Activated CD4-positive, alpha-beta T cell treated with anti-CD3 and anti-CD28 coated beads, Interleukin-2, amount 10 ng/mL, durations not matched to agents 24 days and 14 days (primary cell): Measurements from ENCODE around the gene CEP76. TPM values are rescaled to one million over a fixed set of nuclear protein-coding genes. Genes with fewer than 3 reads are reported as not detected.

Source experiments
- total RNA-seq: library from RNA; stranded (reverse); gene quantifications from 2 replicates; pipeline ENCODE4 v1.2.3, GENCODE V29; 2022

Gene CEP76
- total RNA-seq, 1 donor from 2014 or later, result 14.4 TPM

Other genes starting within 250 kb of the CEP76 start
- 7.6 and 8.4 TPM in 2 replicates for gene SPIRE1, start 44.6 kb downstream of the CEP76 start, total RNA-seq
- 109 and 111 TPM in 2 replicates for gene PSMG2, start 319 bp upstream of the CEP76 start, total RNA-seq
- 68.8 and 72.5 TPM in 2 replicates for gene PTPN2, start 181.5 kb upstream of the CEP76 start, total RNA-seq
- gene SEH1L, start 245.3 kb upstream of the CEP76 start, total RNA-seq, result 132 TPM in 2 replicates